HG03378 (cell line): ENCODE data around the gene CREG2.
"Not testable (repeated sequence)": the region's sequence is repeated elsewhere in the genome, so short reads cannot be mapped to it uniquely, and the experiment has no call there.

Experiments used
- ATAC-seq: cut with Tn5 transposase; IDR thresholded peaks from one replicate; pipeline ENCODE4 v1.9.1; 2021; ENCODE audit warnings: mild to moderate bottlenecking, moderate library complexity; ENCODE audit not compliant: unreplicated experiment

CREG2 gene

DNA sequence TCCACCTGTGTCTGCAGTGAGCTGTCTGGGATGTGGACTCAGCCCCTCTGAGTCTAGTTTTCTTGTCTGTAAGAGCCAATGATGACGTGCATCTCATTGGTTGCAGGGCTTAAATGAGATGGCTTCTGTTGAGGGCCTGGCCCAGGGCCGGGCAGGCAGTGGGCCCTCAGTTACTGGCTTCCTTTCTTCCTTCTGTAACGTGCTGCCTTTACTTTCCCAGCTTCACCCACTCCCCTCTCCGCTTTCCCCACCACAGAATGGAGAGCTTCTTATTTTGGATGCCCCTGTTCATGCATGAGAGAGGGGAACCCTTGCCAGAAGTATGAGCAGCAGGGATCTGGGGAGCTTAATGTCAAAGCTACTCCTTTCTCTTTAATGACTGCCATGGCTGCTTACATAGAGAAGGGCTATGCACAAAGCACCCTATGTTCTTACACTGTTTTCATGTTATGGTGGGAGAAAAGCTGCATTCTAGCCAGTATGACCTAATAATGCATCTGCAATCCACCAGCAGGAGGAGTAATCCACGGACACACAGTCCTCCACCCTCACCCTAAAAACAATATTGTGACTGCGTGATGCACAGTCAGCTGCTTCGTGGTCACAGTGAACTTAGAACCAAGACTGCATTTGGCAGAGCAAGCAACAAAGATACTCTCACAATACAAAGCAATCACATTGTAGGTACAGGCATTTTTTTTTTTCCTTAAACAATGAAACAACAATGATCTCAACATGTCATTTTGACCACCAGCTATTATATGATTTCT lies 37.2 kb downstream of the CREG2 start:
- ATAC-seq = no peak

DNA sequence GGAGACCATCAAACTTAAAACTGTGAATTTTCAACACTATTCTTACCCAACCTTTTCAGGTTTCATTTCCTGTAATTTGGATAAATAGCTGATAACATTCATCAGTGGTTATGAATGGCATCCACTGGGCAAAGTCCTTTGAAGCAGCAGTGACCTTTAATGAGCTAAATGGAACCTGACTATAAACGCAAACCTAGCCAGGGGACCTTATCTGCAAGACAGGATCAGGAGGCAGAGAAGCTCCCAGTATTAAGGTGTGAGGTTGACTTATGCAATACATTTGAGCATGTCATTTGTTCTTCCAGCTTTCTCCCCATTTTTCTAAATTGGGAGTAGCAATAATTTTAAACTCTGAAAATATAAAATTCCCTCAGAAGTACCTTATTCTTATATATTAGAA lies 38.4 kb downstream of the CREG2 start:
- no peak for ATAC-seq

DNA sequence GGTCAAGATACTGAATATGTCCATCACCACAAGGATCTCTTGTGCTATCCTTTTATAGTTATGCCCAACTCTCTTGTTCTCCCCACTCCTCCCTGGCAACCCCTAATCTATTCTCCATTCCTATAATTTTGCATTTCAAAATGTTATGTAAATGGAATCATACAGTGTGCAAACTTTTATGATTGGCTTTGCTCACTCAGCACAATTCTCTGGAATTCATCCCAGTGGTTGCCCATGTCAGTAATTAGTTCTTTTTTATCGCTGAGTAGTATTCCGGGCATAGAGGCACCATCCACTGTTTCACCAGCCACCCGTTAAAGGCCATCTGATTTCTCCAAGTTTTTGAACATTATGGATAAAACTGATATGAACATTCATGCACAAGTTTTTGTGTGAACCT lies 40.4 kb downstream of the CREG2 start:
- ATAC-seq = no peak

DNA sequence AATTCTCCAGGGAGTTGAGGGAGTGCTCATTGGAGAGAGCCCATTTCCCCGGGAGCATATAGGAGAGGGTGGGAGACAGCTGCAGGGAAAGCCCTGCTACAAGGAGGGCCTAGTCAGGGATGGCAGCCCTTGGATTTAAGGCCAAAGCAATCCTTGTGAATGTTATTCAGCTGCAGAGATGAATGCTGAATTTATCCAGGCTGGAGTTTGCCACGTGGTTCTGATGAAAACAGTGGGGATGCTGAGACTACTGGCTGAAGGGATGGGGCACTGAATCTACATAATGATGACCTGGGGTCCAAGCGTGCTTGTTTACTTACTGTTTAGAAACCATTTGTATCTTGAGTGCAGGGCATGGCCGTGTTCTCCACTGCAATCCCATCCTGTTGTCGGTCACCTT lies 43.2 kb downstream of the CREG2 start:
- no peak for ATAC-seq

DNA sequence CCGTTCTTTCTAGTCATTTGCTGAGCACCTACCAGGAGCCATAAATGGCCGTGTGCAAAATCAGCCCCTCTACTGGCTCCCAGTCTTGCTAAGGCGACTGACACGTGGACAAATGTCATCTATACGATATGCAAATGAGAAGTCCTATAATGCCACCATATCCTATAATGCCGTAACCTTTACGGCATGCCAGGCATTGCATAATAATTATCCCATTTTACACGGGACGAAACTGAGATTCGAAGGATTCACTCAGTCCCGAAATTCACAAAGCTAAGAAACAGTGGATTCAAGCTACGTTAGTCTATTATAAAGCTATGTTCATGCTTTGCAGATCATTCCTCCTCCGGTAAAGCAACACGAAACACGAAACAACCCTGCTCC lies 44.7 kb downstream of the CREG2 start:
- ATAC-seq = no peak

GRCh38 chr2:101341901-101342624 lies 45.2 kb downstream of the CREG2 start:
- ATAC-seq = no peak

- no peak for ATAC-seq
These were observed 45.9 kb downstream of the CREG2 start for GRCh38 chr2:101341421-101341820.

DNA sequence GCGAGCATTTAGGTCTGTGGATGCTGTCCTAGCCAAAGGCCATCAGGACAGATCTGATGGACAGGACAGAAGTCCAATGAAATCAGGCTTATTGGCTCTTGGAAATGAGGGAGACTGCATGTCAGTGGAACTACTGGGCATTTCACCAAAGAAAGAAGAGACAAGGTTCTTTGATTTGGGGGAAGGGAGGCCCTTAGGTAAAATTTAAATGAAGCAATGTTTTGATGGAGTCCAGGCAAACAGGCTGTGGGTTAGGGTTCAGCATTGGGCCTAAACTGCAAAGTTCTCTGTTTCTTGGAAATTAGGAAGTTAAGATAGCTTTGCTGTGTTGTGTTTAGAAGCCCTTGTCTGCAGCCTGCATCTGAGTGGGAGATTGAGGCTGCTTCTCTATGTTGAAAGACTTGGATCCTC lies 47.2 kb downstream of the CREG2 start:
- ATAC-seq = no peak

DNA sequence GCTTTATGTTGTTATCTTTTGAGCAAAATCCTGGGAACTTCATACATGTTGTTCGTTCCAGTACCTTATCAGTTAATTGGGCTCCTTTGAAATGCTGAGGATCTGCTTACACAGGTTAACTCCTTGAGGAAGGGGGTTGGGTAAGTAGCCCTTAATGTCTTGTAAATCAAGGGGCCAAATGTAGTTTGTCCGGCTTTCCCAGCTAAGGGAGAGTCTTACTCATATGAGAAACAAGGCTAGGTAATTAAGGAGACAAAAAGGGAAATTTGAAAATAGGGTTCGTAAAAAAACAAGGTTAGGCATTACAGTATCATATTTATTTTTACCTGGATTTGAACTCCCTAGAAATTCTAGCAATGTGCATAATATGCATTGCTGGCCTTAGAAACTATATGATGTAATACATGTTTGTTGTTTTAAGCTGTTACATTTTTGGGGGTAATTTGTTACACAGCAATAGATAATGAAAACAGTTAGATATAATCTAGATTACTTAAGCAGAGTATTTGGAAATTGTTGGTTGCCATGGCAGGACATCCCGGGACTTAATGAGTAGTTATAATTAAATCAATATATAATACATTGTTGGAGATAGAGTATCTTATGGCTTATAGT lies 47.9 kb downstream of the CREG2 start:
- no peak for ATAC-seq

GRCh38 chr2:101337877-101338276 lies 49.4 kb downstream of the CREG2 start:
- no peak for ATAC-seq

DNA sequence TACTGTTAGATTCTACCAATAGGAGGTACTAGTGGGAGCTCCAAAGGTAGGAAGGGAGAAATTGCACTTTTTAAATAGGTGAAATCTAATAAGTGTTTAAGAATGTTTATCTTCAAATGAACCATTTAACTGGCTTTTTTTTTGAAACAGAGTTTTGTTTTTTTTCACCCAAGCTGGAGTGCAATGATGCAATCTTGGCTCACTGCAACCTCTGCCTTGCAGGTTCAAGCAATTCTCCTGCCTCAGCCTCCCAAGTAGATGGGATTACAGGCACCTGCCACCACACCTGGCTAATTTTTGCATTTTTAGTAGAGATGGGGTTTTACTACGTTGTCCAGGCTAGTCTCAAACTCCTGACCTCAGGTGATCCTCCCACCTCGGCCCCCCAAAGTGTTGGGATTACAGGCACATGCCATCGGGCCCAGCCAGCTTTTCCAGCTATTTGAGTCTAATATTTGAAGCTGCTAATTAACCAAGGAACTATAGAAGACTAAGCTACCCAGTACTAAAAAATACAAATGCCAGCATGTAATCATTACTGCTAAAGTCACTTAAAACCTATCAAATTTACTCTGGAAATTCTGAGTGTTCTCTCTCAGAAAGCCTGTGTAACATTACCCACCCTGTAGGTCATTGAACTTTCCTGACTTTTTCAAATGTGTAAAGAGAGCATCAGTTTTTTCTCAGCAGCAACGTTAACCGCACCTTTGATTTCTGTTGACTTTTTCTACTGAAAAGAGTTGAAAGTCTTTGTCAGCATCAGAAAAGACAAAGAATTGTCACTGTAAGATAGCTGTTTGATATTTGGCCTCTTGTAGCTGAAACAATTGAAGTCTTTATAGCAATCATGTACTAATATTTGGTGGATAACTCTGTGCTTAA lies 54.2 kb downstream of the CREG2 start:
- no peak for ATAC-seq

- no peak for ATAC-seq
These were observed 56.1 kb downstream of the CREG2 start for GRCh38 chr2:101331202-101331601.

- ATAC-seq = no peak
These were observed 56.9 kb downstream of the CREG2 start for GRCh38 chr2:101330253-101330933.

- ATAC-seq = no peak
These were observed 58.3 kb downstream of the CREG2 start for GRCh38 chr2:101329026-101329425.

DNA sequence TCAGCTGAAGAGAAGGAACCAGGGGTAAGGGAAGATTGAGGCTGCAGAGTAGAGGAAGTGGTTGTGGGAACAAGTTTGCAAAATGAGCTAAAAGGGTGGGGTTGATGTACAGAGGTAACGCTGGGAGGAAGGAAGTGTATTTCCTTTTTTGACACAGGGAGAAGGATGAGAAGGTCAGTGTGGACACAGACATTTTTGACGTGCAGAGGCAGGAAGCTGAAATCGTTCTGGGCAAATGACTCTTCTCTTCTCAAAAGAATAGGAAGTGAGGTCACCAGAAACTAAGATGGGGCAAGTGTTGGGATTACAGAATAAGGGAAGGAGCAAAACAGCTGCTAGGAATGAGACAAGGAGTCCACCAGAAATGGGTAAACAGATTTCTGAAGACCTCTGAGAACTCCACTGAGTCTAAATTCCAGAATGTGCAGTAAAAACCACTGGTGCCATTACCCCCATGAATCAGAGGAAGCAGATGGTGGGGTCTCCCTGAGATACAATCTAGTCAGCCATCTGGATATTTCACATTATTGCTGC lies 58.8 kb downstream of the CREG2 start:
- peak; percentile 62 for ATAC-seq

GRCh38 chr2:101327863-101328394 lies 59.4 kb downstream of the CREG2 start:
- no peak for ATAC-seq

- no peak for ATAC-seq
These were observed 61.9 kb downstream of the CREG2 start for GRCh38 chr2:101325425-101325824.

DNA sequence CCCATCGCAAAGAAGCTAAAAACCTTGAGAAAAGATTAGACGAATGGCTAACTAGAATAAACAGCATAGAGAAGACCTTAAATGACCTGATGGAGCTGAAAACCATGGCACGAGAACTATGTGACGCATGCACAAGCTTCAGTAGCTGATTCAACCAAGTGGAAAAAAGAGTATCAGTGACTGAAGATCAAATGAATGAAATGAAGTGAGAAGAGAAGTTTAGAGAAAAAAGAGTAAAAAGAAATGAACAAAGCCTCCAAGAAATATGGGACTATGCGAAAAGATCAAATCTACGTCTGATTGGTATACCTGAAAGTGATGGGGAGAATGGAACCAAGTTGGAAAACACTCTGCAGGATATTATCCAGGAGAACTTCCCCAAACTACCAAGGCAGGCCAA lies 70.7 kb downstream of the CREG2 start:
- ATAC-seq = not testable (repeated sequence)

GRCh38 chr2:101311696-101312017 lies 75.6 kb downstream of the CREG2 start:
- no peak for ATAC-seq
